Heart right ventricle (tissue), 16 donors: ENCODE results near the gene PTGER2. TPM values are rescaled to one million over a fixed set of nuclear protein-coding genes. Genes with fewer than 3 reads are reported as not detected.
A peak's percentile ranks its signal among the peaks of the same experiment; 100 is the strongest.

Experiments used
- ATAC-seq, 8 donors: fragments of 200-7000 bp; cut with Tn5 transposase; one replicate each; pipeline ENCODE4 v1.9.1; 2020; ENCODE audit warnings: mild to moderate bottlenecking in 8 of 8, moderate library complexity in 8 of 8, moderate number of reproducible peaks in 1 of 8
- DNase-seq, 2 donors: peaks; one replicate each; pipeline ENCODE4 v3.0.0-alpha.2; 2020
- H3K27ac ChIP-seq, 10 donors: fragments of 200-600 bp; sonication (generic) in 2 of 10; one replicate each; pipeline versions ENCODE4 v1.5.0 to v1.8.0; 2020 to 2022; ENCODE audit warnings: mild to moderate bottlenecking in 3 of 10
- H3K27me3 ChIP-seq, 7 donors: fragments of 200-600 bp; one replicate each; pipeline ENCODE4 v1.8.0; 2021 to 2022; ENCODE audit warnings: mild to moderate bottlenecking in 2 of 7
- H3K36me3 ChIP-seq, 9 donors: fragments of 200-600 bp; sonication (generic) in 1 of 9; one replicate each; pipeline versions ENCODE4 v1.5.0 to v1.8.0; 2020 to 2022; ENCODE audit warnings: mild to moderate bottlenecking in 2 of 9
- H3K4me1 ChIP-seq, 9 donors: fragments of 200-600 bp; sonication (generic) in 1 of 9; one replicate each; pipeline versions ENCODE4 v1.5.0 to v1.8.0; 2020 to 2022; ENCODE audit warnings: mild to moderate bottlenecking in 4 of 9
- H3K4me3 ChIP-seq, 10 donors: fragments of 200-600 bp; sonication (generic) in 2 of 10; one replicate each; pipeline versions ENCODE4 v1.5.0 to v1.8.0; 2020 to 2022; ENCODE audit warnings: mild to moderate bottlenecking in 7 of 10, moderate library complexity in 2 of 10
- H3K9me3 ChIP-seq, 11 donors: fragments of 200-600 bp in 10 of 11; sonication (generic) in 2 of 11; one replicate each; pipeline versions ENCODE4 v1.5.0 to v1.8.0; 2013 to 2022; ENCODE audit warnings: mild to moderate bottlenecking in 2 of 11, control low read depth in 1 of 11, moderate library complexity in 1 of 11
- WGBS, 2 donors: extraction: QIAGEN DNeasy Blood & Tissue Kit; methylation state at CpG; one replicate each; pipeline ENCODE4 v1.1.7; 2013; ENCODE audit warnings: inconsistent platforms in 1 of 2; 5-methylcytosine and 5-hydroxymethylcytosine counted together
- intact Hi-C, 10 donors: fragments of 100-400 bp; cut with DNase I; formaldehyde crosslinking; loops; one replicate each; pipeline versions ENCODE4 v1.11.1 to v1.14.2; 2022
- polyA plus RNA-seq, 2 donors: library from polyadenylated mRNA; stranded (reverse); fragments of 200-250 nt; gene quantifications; one replicate each; pipeline ENCODE4 v1.2.3, GENCODE V29; 2013
- total RNA-seq, 10 donors: library from RNA; stranded (reverse); fragmentation: NEBNext Ultra II Directional in 3 of 10; extraction: Animal tissue kit (Norgen Biotek cat#: 25700) in 3 of 10; gene quantifications; one replicate each; pipeline versions ENCODE4 v1.2.1 to v1.2.4, GENCODE V29; 2021 to 2023
- TF ChIP-seq, protein P1 (sequence below), 9 donors: fragments of 200-600 bp; sonication (generic) in 2 of 9; IDR thresholded peaks; one replicate each; pipeline versions ENCODE4 v1.5.0 to v1.8.0; 2021 to 2022; ENCODE audit warnings: antibody characterized with exemption in 9 of 9, mild to moderate bottlenecking in 5 of 9, moderate library complexity in 1 of 9
- donor health status: Arrhythmogenic right ventricular cardiomyopathy.
- donor health status: ischemic (EF 13 %, LVEDD 7.1; RV severe dilation, severe dysfunction).
- donor health status: healthy with polysubstance abuse.
- donor health status: DM: no; HTN: yes; CAD: no.
- donor health status: DM: no; HTN: no; CAD: no.
- donor health status: ischemic (EF 25% LVEDD 6.9; RV normal size, moderate dysfunction).
- donor health status: ischemic (EF 25% LVEDD 5.7; RV mildly dilated, moderate dysfunction).
- donor health status: healthy.
- donor health status: DM: yes; HTN: yes; CAD: no.
- donor health status: Ischemic cardiomyopathy.
- donor health status: ischemic (EF 35%, LVEDD 5.7; RV mildly dilated, moderate dysfunction).
- donor health status: nonischemic (EF 11% LVEDD 7.7; RV severe dilation, severe dysfunction).
- donor health status: DM: yes; HTN: yes; CAD: no.
- donor health status: PGD.
- donor health status: ischemic (EF 29% LVEDD 5.4; RV normal size, mild dysfunction).
- donor health status: nonischemic (EF 23%, LVEDD 6.1; RV moderate dilation, normal function).

The PTGER2 gene
- total and polyA plus RNA-seq, 12 donors: 0.11 to 2.4 (median 0.34) TPM

DNA sequence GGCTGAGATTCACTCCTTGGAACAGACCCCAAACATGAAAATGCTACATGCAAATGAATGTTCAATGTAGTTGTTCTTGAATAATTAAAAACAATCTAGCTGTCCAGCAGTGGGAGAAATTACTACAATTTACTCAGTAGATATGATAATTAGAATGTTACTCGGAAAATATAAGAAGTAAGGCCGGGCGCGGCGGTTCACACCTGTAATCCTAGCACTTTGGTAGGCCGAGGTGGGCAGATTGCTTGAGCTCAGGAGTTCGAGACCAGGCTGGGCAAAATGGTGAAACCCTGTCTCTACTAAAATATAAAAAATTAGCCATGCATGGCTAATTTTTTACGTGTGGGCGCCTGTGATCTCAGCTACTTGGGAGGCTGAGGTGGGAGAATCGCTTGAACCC, 15.3 kb upstream of the PTGER2 start:
- no peak overlapping the region for H3K4me3 ChIP-seq
- DNase-seq (no peak), ATAC-seq (no peak)
- WGBS, 2 donors: 92 to 93% methylated on average over 10 of the region's 10 CpGs
- no peaks in the 10 kb centered on the region for H3K36me3 ChIP-seq
- intact Hi-C loops: loop anchor here in 4 of 10 donors (2.0 to 5.0 kb wide), 3 partner anchors 174 to 179 kb away; no protein-coding TSS in a partner anchor
- TF ChIP-seq, protein P1, sequence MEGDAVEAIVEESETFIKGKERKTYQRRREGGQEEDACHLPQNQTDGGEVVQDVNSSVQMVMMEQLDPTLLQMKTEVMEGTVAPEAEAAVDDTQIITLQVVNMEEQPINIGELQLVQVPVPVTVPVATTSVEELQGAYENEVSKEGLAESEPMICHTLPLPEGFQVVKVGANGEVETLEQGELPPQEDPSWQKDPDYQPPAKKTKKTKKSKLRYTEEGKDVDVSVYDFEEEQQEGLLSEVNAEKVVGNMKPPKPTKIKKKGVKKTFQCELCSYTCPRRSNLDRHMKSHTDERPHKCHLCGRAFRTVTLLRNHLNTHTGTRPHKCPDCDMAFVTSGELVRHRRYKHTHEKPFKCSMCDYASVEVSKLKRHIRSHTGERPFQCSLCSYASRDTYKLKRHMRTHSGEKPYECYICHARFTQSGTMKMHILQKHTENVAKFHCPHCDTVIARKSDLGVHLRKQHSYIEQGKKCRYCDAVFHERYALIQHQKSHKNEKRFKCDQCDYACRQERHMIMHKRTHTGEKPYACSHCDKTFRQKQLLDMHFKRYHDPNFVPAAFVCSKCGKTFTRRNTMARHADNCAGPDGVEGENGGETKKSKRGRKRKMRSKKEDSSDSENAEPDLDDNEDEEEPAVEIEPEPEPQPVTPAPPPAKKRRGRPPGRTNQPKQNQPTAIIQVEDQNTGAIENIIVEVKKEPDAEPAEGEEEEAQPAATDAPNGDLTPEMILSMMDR (IDR thresholded peaks at IDR 0.05): no peak
- peaks cover 0 to 13% (median 0%) of the 10 kb centered on the region in 9 donors for H3K4me1 ChIP-seq
- no peaks in the 10 kb centered on the region for H3K9me3 ChIP-seq
- H3K27me3 ChIP-seq: no peaks in the 10 kb centered on the region
- no peak overlapping the region for H3K27ac ChIP-seq

DNA sequence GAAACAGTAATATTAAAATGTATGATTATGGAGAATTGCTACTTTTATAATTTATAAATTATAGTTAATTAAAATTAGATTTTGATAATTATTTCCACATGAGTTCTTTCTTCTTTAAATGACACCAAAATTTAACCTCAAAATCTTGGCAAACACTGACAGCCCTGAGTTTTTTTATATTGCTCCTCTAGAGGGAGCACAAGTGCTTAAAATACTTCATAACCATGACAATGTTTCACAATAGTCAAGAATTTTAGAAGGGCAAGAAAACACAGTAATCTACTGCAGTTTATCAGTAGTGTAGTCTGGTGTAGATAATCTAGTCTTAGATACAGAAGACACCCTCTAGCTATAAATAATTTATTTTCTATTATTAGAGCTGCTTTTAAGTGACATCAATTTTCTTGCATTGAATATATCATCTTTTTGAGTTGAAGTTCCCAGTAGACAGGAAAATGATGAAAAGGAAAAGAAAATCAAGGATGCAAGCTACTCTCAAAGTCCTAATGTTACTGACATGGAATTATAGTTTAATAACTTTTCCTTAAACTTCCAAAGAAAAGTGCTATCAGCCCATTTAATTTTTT, 14.3 kb upstream of the PTGER2 start:
- Histone ChIP-seq H3K9me3 (no peaks in the 10 kb centered on the region), H3K27ac (no peak overlapping the region), H3K27me3 (no peaks in the 10 kb centered on the region), H3K4me3 (no peak overlapping the region), H3K4me1 (peaks cover 0 to 19% (median 0%) of the 10 kb centered on the region in 9 donors), H3K36me3 (no peaks in the 10 kb centered on the region)
- DNase-seq: no peak
- ATAC-seq: peak in 5 of 8 donors; percentile 28 to 72 (median 52)
- intact Hi-C loops: loop anchor here (2.0 to 5.0 kb wide), 5 partner anchors 171 to 178 kb away; no protein-coding TSS in a partner anchor
- TF ChIP-seq, protein P1 (IDR thresholded peaks at IDR 0.05): peak; percentile 50 to 84 (median 77)

DNA sequence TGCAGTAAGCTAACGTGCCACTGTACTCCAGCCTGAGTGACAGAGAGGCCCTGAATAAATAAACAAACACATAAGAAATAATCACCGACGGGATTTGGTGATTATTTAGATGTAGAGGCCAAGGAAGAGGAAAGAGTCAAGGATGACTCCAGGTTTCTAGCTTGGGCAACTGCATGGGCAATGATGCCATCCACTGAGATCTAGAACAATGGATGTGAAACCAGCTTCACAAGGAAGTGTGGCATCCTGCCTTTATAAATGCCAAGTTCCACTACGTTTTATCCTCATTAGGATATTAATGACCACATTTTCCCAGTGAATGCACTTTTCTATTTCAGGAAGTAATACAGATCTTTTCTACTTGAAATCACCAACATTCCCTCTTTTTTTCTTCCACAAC, 10.9 kb upstream of the PTGER2 start:
- ATAC-seq (no peak), DNase-seq (no peak)
- WGBS, 2 donors: 64 to 73% methylated on average over 4 of the region's 4 CpGs
- H3K4me1 ChIP-seq: peaks cover 0 to 19% (median 0%) of the 10 kb centered on the region in 9 donors
- H3K4me3 ChIP-seq: no peak overlapping the region
- H3K36me3 ChIP-seq: no peaks in the 10 kb centered on the region
- peaks cover 0 to 7% (median 0%) of the 10 kb centered on the region in 7 donors for H3K27me3 ChIP-seq
- no peaks in the 10 kb centered on the region for H3K9me3 ChIP-seq
- TF ChIP-seq, protein P1 (IDR thresholded peaks at IDR 0.05): no peak
- H3K27ac ChIP-seq: no peak overlapping the region
- intact Hi-C loops: loop anchor here in 3 of 10 donors (5.0 kb wide), 1 partner anchor 169 kb away; no protein-coding TSS in a partner anchor

DNA sequence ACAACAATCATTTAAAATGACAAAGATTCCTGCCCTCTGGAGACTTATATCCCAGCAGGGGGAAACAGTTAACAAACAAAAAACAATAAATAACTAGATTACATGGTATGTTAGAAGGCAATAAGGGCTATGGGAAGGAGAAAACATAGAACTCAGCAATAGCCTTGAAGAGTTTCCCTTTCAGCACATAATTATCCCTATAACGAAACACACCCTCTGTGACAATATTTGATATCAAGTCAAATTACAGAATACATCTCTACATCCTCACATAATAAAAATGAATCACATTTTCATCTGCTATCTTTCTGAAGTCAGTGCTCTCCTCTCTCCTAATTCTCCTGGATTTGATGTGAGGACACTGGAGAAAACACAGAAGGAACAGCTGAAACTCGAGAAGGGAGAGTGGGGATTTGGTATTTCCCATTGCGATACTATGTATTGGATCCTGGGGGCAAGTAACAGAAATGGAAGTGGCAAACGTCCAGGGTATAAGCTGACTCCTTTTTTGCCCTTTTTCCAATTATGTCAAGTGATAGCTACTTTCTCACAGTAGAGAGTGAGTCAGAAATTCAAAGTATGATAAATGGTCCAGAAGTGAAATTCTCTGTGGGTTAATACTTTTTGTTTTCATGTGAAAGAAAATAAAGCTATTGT, 9.7 kb upstream of the PTGER2 start:
- 69 to 72% methylated on average over 4 of the region's 4 CpGs for WGBS, 2 donors
- Histone ChIP-seq H3K9me3 (no peaks in the 10 kb centered on the region), H3K4me3 (no peak overlapping the region), H3K27me3 (peaks cover 0 to 8% (median 4%) of the 10 kb centered on the region in 7 donors), H3K4me1 (peaks cover 0 to 25% (median 0%) of the 10 kb centered on the region in 9 donors), H3K27ac (no peak overlapping the region), H3K36me3 (no peaks in the 10 kb centered on the region)
- ATAC-seq (no peak), DNase-seq (no peak)
- intact Hi-C loops: loop anchor here in 3 of 10 donors (5.0 kb wide), 1 partner anchor 168 kb away; no protein-coding TSS in a partner anchor
- TF ChIP-seq, protein P1 (IDR thresholded peaks at IDR 0.05): no peak
